Caki2 (cell line): ENCODE measurements around the gene GPR65. TPM values are rescaled to one million over a fixed set of nuclear protein-coding genes. Genes with fewer than 3 reads are reported as not detected.

Experiments
- DNase-seq: peaks from one replicate; pipeline ENCODE4 v3.0.0-alpha.2; 2015; ENCODE audit warnings: low read depth
- in situ Hi-C: cut with HindIII; loops from 2 replicates; pipeline ENCODE4 v1.10.0; 2016; ENCODE audit warnings: low sequenced_read_pairs, low pct_unique_long_range_greater_than_20kb, mixed read lengths
- total RNA-seq: library from RNA; depleted of rRNA; stranded (reverse); fragments of >200 nt; shearing (Covaris generic); gene quantifications from 2 replicates; pipeline ENCODE4 v1.2.3, GENCODE V29; 2014; ENCODE audit warnings: low replicate concordance

GPR65 gene
- total RNA-seq, 1 experiment from 2014 or later: not detected

- in situ Hi-C loops: no loop called here
- no peak for DNase-seq
Observed at GRCh38 chr14:88026890-88027289, 22.0 kb downstream of the GPR65 start.

GRCh38 chr14:88029500-88029899 lies 24.6 kb downstream of the GPR65 start:
- DNase-seq: no peak
- in situ Hi-C loops: no loop called here

- no peak for DNase-seq
- in situ Hi-C loops: no loop called here
Observed at GRCh38 chr14:88030079-88030478, 25.1 kb downstream of the GPR65 start.

- in situ Hi-C loops: no loop called here
- DNase-seq: no peak
Observed at GRCh38 chr14:88030892-88031291, 26.0 kb downstream of the GPR65 start.

GRCh38 chr14:88032373-88032772 lies 27.4 kb downstream of the GPR65 start:
- DNase-seq: no peak
- in situ Hi-C loops: no loop called here

GRCh38 chr14:88034076-88034475 lies 29.1 kb downstream of the GPR65 start:
- no peak for DNase-seq
- in situ Hi-C loops: no loop called here

GRCh38 chr14:88036422-88036821 lies 31.5 kb downstream of the GPR65 start:
- in situ Hi-C loops: no loop called here
- DNase-seq: no peak

GRCh38 chr14:88037325-88037724 lies 32.4 kb downstream of the GPR65 start:
- in situ Hi-C loops: no loop called here
- DNase-seq: no peak

- DNase-seq: no peak
- in situ Hi-C loops: no loop called here
Observed at GRCh38 chr14:88039197-88039596, 34.3 kb downstream of the GPR65 start.

GRCh38 chr14:88040146-88040545 lies 35.2 kb downstream of the GPR65 start:
- in situ Hi-C loops: no loop called here
- DNase-seq: no peak

GRCh38 chr14:88043529-88044443 lies 38.9 kb downstream of the GPR65 start:
- in situ Hi-C loops: no loop called here
- no peak for DNase-seq

- DNase-seq: no peak
- in situ Hi-C loops: no loop called here
Observed at GRCh38 chr14:88044444-88044758, 39.5 kb downstream of the GPR65 start.

GRCh38 chr14:88044776-88045446 lies 40.0 kb downstream of the GPR65 start:
- DNase-seq: no peak
- in situ Hi-C loops: no loop called here

- in situ Hi-C loops: no loop called here
- DNase-seq: no peak
Observed at GRCh38 chr14:88045705-88046104, 40.8 kb downstream of the GPR65 start.

GRCh38 chr14:88048351-88048750 lies 43.4 kb downstream of the GPR65 start:
- DNase-seq: no peak
- in situ Hi-C loops: no loop called here

GRCh38 chr14:88049266-88049665 lies 44.3 kb downstream of the GPR65 start:
- DNase-seq: no peak
- in situ Hi-C loops: no loop called here

- DNase-seq: no peak
- in situ Hi-C loops: no loop called here
Observed at GRCh38 chr14:88049936-88050335, 45.0 kb downstream of the GPR65 start.

GRCh38 chr14:88060576-88060975 lies 55.6 kb downstream of the GPR65 start:
- in situ Hi-C loops: no loop called here
- no peak for DNase-seq

GRCh38 chr14:88063811-88064210 lies 58.9 kb downstream of the GPR65 start:
- peak; percentile 9 for DNase-seq
- in situ Hi-C loops: no loop called here
